ENCODE results near the gene AK4. TPM values are rescaled to one million over a fixed set of nuclear protein-coding genes. Genes with fewer than 3 reads are reported as not detected.
A peak's percentile ranks its signal among the peaks of the same experiment; 100 is the strongest.

AK4 gene
- total RNA-seq, 3 donors from 2014 or later: 18.2 to 47.3 (median 41.0) TPM

DNA sequence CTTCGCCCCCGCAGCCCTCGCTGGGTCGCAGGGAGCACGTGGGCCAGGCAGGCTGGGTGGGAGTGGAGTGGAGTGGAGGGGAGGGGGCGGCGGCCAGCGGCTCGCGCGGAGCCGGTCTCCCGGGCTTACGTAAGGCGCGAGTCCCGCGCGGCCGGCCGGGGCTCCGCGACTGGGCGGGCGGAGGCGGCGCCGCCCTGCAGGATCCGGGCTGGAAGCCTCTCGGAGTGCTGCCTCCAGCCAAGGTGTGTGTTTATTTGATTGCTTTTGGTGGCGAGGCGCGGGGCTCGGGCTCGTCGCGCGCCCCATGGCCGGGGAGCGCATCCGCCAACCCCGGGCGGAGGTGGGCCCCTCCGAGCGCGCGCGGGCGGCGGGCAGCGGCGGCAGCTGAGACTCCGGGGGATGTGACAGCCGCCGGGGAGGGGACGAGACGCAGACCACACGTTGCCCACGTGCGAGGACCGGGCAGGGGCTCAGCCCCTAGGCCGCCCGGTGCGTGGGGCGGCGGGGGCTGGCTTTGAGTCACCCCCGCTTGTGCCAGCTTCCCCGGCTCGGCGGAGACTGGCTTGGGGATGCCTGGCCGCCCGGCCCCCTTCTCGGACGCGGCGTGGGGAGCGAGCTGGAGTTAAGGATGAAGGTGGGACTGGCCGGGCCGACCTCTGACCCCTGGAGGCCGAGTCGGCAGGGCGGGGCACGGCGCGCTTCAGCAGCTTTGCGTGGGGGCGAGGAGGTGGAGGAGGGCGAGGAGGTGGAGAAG is 402 bp upstream of the AK4 start:
- H3K9me3 ChIP-seq: no peaks in the 10 kb centered on the region
- DNase-seq (ENCODE audit: low spot score in 2 of 2): peak in 1 of 2 donors; percentile 41
- H3K36me3 ChIP-seq: no peaks in the 10 kb centered on the region
- no peaks in the 10 kb centered on the region for H3K27me3 ChIP-seq
- intact Hi-C loops (cut with DNase I; ENCODE audit: low total_unique reads): loop anchor here (5.0 kb wide), 1 partner anchor 1205 kb away; no protein-coding TSS in a partner anchor
- H3K27ac ChIP-seq: peak overlapping the region; percentile 95 to 96
- TF ChIP-seq POLR2AphosphoS5 (IDR thresholded peaks at IDR 0.05) (peak in 1 of 3 donors; percentile 18), POLR2A (IDR thresholded peaks at IDR 0.05) (no peak)
- H3K4me3 ChIP-seq: peak overlapping the region; percentile 68 to 97 (median 69)
- no peaks in the 10 kb centered on the region for H3K4me1 ChIP-seq

DNA sequence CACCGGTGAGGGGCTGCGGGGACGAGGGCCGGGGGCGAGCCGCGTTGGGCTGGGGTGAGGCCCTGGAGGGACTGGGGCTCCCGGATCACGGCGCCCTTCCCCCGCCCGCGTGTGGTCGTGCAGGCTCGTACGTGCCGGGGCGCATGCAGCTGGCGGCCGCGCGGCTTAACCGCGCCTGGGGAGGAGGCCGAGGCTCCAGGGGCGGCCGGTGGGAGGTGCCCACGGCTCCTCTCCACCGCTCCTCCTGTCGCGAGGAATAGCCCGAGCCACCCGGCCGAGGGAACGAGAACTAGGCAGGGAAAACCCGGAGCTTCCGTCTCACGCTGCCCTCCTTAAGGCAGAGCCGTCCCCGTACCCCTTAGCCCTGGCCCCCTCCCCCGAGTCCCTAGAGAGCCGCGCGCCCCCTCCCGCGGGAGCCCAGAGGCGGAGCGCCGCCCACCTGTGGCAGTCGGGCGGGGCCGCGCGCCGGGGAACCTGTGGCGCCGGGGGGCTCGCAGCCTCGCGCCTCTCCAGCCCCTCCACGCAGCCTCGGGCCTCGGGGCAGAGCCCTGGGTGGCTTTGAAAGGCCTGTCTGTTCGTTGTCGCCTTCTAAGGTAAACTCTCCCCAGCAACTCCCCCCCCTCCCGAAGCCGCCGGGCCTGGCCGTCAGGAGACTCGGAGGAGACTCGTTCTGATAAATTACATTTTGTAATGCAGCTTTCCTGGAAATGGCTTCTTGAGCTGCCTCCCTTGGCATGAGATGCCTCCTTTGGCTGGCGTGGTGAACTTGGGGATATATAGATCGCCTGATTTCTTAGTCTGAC is 746 bp downstream of the AK4 start:
- intact Hi-C loops (cut with DNase I; ENCODE audit: low total_unique reads): loop anchor here (5.0 kb wide), 1 partner anchor 1204 kb away; no protein-coding TSS in a partner anchor
- H3K36me3 ChIP-seq: no peaks in the 10 kb centered on the region
- peak in 1 of 2 donors; percentile 44 for DNase-seq (ENCODE audit: low spot score in 2 of 2)
- peak overlapping the region; percentile 95 to 96 for H3K27ac ChIP-seq
- peak overlapping the region; percentile 68 to 97 (median 69) for H3K4me3 ChIP-seq
- TF ChIP-seq POLR2AphosphoS5 (IDR thresholded peaks at IDR 0.05): no peak
- TF ChIP-seq, protein P1, sequence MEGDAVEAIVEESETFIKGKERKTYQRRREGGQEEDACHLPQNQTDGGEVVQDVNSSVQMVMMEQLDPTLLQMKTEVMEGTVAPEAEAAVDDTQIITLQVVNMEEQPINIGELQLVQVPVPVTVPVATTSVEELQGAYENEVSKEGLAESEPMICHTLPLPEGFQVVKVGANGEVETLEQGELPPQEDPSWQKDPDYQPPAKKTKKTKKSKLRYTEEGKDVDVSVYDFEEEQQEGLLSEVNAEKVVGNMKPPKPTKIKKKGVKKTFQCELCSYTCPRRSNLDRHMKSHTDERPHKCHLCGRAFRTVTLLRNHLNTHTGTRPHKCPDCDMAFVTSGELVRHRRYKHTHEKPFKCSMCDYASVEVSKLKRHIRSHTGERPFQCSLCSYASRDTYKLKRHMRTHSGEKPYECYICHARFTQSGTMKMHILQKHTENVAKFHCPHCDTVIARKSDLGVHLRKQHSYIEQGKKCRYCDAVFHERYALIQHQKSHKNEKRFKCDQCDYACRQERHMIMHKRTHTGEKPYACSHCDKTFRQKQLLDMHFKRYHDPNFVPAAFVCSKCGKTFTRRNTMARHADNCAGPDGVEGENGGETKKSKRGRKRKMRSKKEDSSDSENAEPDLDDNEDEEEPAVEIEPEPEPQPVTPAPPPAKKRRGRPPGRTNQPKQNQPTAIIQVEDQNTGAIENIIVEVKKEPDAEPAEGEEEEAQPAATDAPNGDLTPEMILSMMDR (IDR thresholded peaks at IDR 0.05): no peak
- no peak for TF ChIP-seq POLR2A (IDR thresholded peaks at IDR 0.05)
- H3K9me3 ChIP-seq: no peaks in the 10 kb centered on the region
- no peaks in the 10 kb centered on the region for H3K27me3 ChIP-seq
- no peaks in the 10 kb centered on the region for H3K4me1 ChIP-seq

DNA sequence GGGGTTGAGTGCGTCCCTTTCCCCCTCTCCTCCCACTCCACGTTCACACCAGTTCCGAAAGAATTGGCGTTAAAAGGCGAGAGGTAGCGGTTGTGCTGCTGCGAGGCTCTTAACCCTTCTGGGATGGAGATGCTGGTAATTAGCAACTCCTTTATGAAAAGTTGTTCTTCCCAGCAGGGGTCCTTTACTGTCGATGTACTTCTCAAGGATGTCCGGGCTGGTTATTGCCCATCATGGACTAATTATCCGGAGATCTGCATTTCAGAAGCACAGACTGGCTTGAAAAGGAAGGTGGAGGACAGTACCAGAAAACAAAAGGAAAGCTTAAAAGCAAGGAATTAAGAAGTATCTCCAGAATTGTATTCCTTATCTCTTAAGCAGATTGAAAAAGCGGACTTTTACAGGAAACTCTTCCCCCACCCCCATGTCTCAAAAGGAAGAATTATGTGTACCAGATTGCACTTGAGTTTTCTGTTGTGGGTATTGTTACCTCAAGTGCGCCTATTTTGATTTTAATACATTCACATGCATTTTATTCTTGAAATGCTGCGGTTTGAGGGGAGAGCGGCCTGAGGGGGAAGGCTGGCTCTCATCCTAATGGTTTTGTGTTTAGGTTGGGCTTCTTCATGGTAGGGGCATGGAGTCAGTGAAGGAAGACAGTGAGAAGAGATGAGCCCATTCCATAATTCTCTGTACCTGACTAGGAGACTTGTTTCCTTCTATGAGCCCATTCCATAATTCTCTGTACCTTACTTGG is 1.5 kb downstream of the AK4 start:
- H3K36me3 ChIP-seq: no peaks in the 10 kb centered on the region
- H3K9me3 ChIP-seq: no peaks in the 10 kb centered on the region
- peak overlapping the region; percentile 95 to 96 for H3K27ac ChIP-seq
- TF ChIP-seq POLR2A (IDR thresholded peaks at IDR 0.05): no peak
- TF ChIP-seq, protein P1 (IDR thresholded peaks at IDR 0.05): no peak
- TF ChIP-seq POLR2AphosphoS5 (IDR thresholded peaks at IDR 0.05): no peak
- DNase-seq (ENCODE audit: low spot score in 2 of 2): no peak
- peak overlapping the region; percentile 68 to 97 (median 69) for H3K4me3 ChIP-seq
- no peaks in the 10 kb centered on the region for H3K27me3 ChIP-seq
- intact Hi-C loops (cut with DNase I; ENCODE audit: low total_unique reads): loop anchor here (5.0 kb wide), 1 partner anchor 1203 kb away; no protein-coding TSS in a partner anchor
- no peaks in the 10 kb centered on the region for H3K4me1 ChIP-seq

DNA sequence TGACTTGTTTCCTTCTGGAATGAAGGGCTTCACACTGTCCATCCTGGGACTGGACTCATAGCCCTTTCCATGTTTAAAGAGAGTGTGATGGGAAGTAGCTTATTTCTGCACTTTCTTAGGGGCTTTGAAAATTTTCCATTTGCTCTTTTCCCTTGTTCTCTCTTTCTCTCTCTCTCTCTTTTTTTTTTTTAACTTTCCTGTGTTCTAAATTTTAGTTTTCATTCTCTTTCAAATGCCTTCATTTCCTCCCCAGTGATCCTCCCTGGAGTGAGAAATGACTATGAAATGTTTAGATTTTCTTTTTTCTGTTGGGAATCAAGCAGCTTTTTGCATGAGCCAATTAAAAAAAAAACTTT is 2.1 kb downstream of the AK4 start:
- Histone ChIP-seq H3K27me3 (no peaks in the 10 kb centered on the region), H3K36me3 (no peaks in the 10 kb centered on the region), H3K9me3 (no peaks in the 10 kb centered on the region), H3K4me1 (no peaks in the 10 kb centered on the region), H3K27ac (peak overlapping the region in 1 of 2 donors; percentile 95), H3K4me3 (peak overlapping the region in 2 of 3 donors; percentile 69 to 97)
- no peak for DNase-seq (ENCODE audit: low spot score in 2 of 2)
- no peak for TF ChIP-seq POLR2AphosphoS5 (IDR thresholded peaks at IDR 0.05)
- TF ChIP-seq, protein P1 (IDR thresholded peaks at IDR 0.05): no peak
- no peak for TF ChIP-seq POLR2A (IDR thresholded peaks at IDR 0.05)
- intact Hi-C loops (cut with DNase I; ENCODE audit: low total_unique reads): no loop called here

DNA sequence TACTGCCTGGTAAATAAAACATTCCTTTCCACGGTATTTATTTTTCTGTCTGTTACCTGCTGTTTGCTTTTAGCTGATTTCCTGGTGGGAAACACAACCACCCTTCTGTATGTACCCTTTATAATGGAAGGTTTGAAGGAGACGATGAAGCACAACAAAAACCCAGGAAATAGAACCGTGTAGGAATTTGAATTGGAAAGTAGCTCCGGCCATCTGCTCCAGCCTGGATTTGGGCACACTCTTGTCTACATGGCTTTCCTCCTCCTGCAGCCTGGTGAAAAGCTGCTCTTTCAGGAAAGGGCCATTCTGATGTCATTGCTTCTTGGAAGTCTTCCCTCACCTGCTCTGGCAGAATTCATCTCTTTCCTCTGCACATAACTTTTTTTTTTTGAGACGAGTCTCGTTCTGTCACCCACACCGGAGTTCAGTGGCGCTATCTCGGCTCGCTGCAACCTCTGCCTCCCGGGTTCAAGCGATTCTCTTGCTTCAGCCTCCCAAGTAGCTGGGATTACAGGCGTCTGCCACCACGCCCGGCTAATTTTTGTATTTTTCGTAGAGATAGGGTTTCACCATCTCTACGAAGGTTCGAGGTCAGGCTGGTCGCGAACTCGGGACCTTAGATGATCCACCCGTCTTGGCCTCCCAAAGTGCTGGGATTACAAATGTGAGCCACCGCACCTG is 2.7 kb downstream of the AK4 start:
- intact Hi-C loops (cut with DNase I; ENCODE audit: low total_unique reads): no loop called here
- Histone ChIP-seq H3K4me3 (no peak overlapping the region), H3K36me3 (no peaks in the 10 kb centered on the region), H3K27me3 (no peaks in the 10 kb centered on the region), H3K9me3 (no peaks in the 10 kb centered on the region), H3K4me1 (no peaks in the 10 kb centered on the region), H3K27ac (peak overlapping the region; percentile 59 to 68)
- TF ChIP-seq, protein P1 (IDR thresholded peaks at IDR 0.05): no peak
- no peak for TF ChIP-seq POLR2A (IDR thresholded peaks at IDR 0.05)
- no peak for TF ChIP-seq POLR2AphosphoS5 (IDR thresholded peaks at IDR 0.05)
- no peak for DNase-seq (ENCODE audit: low spot score in 2 of 2)

All from breast epithelium (tissue), 4 donors.